GM18507 (cell line): ENCODE measurements around the gene EPB41L3.
"Not testable (repeated sequence)": the region's sequence is repeated elsewhere in the genome, so short reads cannot be mapped to it uniquely, and the experiment has no call there.

Experiments
- DNase-seq: peaks from one replicate; pipeline ENCODE4 v3.0.0; 2011; ENCODE audit warnings: low read depth; ENCODE audit not compliant: insufficient read length; ENCODE audit errors: extremely low spot score
- FAIRE-seq: peaks from 2 replicates; lab custom pipeline; 2011; peaks lifted over from hg19 to GRCh38; lab: Jason Lieb, UNC

Gene EPB41L3

DNA sequence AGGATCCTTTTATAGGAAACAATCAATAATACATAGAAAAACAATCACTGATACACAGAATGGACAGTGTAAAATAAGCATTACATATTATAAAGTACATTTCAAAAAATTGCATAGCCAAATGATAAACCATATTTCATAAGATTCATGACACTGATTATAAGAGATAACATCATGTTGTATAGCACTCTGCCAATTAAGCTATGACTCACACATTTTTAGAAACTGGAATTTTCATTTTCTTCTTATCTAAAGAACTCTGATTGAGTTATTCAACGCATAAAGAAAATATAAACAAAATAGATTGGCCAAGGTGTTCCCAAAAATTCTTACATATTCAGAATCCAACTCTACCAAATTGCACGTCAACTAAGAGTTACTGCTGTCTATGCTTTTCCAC, 5.9 kb downstream of the EPB41L3 start:
- FAIRE-seq: no peak
- DNase-seq: no peak

DNA sequence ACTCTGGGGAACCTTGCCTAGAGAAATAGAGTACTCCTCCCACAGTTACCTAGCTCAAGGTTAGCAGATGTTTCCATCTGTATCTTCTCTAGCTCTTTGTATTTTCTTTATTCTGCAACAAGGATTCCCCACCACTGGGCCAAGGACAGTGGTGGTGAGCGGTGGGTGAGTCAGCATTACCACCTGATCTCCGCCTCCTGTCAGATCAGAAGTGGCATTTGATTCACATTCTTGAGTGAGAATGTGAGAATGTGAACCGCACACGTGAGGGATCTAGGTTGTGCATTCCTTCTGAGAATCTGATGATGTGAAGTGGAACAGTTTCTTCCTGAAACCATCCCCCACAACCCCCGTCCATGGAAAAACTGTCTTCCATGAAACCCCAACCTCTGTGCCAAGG, 9.0 kb downstream of the EPB41L3 start:
- no peak for FAIRE-seq
- no peak for DNase-seq

DNA sequence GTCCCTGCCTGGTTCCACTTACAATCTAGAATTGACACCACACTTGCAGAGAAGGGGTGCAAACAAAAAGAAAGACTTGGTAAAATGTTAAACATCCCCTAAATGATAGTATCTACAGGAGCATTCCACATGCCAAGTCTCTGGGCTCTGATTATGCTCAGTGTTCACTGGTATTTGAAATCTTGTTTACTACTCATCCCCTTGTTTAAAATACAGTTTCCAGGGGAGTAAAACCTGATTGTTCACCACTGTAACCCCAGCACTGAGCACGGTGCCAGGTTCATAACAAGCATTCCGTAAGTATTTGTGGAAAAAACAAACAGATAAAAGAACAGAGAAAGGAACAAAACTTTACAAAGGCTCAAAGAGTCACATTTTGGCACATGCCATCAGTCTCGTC, 11.7 kb downstream of the EPB41L3 start:
- DNase-seq: no peak
- no peak for FAIRE-seq

DNA sequence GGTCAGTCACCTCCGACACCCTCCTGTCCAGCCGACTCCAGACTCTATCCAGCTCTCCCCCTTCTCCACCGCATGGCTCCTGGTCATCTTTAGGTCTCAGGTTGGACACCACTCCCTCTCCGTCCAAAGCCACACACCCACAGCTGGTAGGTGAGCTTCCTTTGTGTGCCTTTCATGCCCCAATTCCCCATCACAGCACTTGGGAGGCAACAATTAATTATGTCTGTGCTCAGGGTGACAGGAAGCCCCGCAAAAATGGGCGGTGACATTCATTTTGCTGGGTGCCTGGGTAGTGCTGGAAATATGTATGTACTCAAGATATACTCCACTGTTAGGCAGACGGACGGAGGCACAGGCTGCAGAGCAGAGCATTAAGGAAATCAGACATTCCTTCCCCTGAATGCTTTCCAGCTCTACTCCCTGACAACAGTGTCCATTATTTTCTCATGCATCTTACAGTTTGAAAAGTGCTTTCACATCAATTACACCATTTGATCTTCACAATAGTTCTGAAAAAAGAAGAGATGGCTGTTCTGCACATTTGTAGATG, 13.1 kb downstream of the EPB41L3 start:
- DNase-seq (no peak), FAIRE-seq (no peak)

DNA sequence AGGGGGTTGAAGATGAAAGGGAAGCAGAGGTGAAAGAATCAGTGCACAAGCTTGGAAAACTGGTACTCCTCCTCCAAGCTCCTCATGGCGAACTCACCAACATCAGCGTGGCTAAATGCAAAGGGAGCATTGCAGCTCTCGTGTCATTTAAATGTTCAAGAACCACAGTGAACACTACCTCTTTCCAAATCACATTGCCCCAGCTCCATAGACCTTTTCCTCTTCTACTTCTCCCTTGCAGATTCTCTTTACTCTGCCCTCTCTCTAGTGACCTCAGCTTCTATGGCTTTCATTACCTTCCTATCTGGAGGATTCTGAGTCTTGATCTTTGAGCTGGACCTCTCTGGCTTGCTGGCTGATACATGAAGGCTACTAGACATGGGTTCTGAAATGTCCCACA, 14.3 kb downstream of the EPB41L3 start:
- DNase-seq (no peak), FAIRE-seq (no peak)

DNA sequence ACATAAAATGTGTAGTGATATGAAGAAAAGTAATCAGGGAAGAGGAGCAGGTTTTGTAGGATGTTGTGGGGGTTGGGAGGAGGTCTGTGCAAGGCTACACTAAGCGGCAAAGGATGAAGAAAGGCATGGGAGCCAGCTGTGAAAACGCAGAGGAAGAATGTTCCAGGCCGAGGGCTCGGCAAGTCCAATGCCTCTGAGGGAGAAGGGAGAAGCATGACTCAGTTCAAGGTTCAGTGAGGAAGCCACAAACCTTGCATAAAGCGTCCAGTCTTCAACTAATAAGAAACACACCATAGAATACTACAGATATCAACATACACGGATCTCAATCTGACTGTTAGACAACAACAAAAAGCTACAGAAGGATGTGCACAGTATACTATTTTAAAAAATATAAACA, 16.2 kb downstream of the EPB41L3 start:
- DNase-seq (no peak), FAIRE-seq (no peak)

DNA sequence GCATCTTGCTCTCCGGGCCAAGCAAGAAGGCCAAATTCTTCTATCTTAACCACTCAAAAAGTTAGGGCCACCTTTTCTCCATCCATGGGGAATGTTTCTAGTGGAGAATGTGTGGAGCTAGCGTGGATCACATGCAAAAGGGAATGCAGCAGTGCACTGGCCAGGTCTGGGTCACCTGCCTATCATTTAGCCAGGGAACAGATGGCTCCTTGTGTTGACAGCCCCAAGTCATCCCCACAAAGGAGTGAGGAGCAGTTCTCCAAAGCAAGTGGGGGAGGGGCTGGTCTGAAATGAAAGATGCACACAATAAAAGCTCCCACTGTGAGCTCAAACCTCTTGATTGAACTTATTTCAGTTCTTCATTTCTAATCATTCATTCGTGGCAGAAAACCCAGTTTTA, 19.1 kb downstream of the EPB41L3 start:
- no peak for DNase-seq
- FAIRE-seq: no peak

DNA sequence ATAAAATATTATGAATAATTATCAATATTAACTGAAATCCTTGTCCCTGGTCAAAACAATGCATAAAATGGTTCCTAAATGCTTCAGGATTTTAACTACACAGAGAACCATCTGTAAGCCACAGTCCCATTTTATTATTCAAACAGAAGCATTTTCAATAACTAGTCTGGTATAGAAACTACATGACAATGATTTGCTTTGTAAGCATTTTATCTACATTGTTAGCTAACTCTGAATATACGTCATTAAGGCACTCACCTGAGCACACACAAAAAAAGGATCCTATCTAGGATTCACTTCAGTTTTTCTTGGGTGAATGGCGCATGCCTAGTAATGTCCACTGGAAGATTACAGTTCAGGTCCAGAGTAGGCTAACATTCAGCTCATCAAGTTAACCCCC, 22.8 kb downstream of the EPB41L3 start:
- FAIRE-seq: no peak
- no peak for DNase-seq

DNA sequence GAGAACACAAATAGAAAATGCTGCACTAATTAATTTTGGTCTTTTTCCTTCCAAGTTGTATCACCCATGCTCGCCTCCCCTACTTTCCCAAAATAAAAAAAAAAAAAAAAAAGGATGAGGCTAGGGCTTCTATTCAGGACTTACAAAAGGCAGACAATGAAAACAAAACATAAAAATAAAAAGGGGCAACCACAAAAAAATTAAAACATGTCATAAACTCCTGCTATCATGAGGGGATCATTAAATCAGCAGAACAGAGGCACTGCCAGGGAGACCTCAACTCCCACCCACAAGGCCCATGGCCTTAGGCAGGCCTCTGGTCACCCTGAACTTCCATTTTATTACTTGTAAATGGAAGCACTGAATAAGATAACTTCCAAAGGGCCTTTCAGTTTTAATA, 23.3 kb downstream of the EPB41L3 start:
- FAIRE-seq: no peak
- DNase-seq: no peak

DNA sequence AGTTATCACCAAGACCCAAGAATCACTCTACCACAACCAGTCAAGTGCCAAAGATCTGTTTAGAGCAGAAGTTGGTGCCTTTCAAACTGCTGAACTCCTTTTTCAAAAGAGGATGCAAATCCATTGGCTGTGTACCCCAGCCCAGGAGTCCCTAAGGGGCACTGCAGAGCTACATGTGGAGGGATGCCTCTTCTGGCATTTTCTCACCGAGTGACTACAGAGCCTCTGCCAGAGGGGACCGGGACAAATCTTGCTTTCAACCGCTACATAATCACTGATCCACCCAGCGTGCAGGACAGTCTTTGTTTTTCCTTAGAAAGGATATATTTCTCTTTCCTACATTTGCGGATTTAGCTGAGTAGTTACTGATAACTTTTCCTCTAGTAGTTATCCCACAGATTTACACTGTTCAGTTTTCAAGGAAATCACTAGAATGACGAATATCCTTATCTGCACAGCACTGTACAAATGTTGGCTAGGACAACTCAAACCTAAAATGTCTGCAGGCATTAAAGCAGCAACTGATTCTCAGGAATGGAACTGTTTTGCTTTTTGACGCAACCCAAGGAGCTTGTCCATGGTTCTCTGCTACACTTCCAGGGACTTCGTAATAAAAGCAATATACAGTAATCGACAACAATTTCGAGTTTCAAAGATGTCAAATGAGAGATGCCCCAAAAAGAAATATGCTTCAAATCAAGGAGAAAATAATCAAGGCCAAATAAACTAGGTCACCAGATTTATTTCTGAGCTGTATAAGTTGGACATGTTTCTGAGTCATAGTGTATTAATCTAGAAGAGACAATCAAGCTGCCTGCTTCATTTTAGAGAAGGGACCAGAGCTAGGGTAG, 24.1 kb downstream of the EPB41L3 start:
- FAIRE-seq: no peak
- DNase-seq: no peak

DNA sequence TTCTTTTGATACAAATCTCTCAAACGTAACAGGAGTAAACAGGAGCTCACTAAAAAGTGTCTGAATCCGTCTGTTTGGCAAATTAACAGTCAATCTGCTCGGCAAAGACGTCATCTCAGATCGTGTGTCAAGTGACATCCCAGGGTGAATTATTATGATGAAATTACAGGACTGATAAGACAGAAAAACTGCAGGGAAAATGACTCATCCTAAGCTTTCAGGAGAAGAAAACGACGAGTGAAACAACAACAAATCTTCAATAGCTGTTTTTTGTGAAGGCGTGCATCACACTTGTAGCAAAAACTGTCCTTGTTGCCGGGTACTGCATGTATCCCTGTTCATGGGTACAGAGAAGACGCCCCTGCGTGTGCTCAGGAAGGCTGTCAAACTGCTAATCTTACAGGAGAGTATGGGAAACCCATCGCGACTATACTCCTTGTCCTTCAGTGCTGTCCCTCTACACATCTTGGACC, 24.9 kb downstream of the EPB41L3 start:
- no peak for FAIRE-seq
- no peak for DNase-seq

DNA sequence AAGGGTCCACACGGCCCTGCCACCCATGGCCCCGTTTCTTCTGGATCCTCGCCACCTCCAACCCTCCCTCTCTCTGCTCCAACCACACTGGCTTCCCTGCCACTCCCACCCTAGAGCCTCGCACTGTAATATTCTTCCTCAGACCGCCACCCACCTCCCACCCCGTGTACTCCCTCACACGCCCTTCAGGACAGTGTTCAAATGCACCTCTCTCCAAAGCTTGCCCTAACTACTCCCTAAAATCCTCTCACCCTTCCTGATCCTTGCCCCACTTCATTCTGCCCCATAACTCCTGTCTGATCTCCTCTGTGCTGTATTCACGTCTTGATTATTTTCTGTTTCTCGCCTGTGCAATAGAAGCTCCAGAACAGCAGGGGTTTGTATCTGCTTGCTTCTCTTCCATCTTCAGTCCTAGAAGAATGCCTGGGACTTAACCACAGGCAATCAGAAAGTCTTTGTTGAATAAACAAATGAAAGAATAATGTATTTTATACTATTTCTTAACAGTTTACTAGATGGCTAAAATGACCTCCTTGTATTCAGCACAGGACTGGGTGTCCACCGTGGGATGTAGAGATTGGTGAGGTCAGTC, 25.5 kb downstream of the EPB41L3 start:
- DNase-seq (no peak), FAIRE-seq (no peak)

DNA sequence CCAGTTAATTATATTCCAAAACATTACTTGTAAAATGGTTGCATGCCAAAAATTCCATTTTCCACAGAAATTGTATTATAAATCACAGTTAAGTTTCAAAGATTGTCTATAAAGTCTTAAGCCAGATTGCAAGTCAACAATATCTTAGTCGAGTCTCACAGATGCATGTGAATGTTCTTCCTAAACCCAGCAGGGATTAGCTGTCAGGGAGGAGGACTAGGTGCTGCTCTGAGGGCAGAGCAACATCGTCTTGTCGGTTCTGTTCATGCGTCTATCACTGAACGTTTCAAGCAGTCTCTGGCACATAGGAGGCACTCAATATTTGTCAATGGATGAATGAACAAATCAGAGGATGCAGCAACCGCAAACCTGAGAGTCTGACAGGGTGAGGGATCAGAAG, 27.0 kb downstream of the EPB41L3 start:
- no peak for FAIRE-seq

DNA sequence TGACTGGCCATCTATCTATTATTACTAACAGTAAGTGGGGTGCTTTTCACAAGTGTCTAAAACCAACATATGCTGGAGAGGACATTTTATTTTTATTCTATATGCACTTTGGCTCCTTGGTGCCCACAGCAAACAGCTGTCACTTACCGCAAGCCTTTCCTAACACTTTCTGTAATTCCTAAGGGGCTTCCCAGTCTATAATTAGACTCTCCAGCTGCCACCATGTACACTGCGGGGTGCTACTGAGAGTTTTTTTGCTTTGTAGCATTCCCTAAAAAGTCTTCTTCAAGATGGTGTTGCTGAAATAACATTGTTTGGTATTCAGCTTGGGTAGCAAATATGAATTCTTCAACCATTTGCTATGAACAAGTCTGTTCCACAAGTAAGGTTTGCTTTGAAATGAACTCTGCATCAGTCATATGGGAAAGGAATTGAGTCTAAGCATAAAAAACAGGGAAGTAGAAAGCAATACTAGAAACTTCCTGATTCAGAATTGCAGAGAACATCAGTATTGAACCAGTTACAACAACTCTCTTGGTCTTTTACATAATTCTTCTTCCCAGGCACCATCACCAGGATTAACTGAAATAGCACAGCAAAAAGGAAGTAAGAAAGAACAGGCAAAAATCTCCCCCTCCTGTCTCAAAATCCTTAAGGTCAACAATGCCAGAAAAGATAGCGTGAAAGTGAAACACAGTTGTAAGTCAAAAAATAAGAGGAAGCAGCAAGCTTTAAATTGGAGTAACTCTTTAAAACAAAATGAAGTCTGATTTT, 28.6 kb downstream of the EPB41L3 start:
- DNase-seq (no peak), FAIRE-seq (no peak)

More for the DNA sequence above, 27.0 kb downstream of the EPB41L3 start:
- DNase-seq: no peak

DNA sequence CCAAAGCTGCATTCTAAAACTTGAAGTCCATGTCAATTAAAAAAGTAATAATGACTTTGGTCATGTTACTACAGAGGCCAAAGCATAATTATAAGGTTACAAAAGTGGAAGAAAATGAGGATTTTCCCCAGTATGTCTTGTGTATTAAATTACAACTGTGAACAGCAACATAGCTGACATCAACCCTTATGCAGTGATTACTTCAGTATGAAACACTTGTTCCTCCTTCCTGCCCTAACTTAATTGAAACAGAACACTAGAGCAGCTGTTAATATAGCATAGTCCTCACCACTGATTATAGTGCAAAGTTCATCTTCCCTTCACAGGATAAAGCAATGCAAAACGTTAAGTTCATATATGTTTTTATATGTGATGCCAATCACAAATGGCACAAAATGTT, 29.9 kb downstream of the EPB41L3 start:
- no peak for FAIRE-seq
- no peak for DNase-seq

DNA sequence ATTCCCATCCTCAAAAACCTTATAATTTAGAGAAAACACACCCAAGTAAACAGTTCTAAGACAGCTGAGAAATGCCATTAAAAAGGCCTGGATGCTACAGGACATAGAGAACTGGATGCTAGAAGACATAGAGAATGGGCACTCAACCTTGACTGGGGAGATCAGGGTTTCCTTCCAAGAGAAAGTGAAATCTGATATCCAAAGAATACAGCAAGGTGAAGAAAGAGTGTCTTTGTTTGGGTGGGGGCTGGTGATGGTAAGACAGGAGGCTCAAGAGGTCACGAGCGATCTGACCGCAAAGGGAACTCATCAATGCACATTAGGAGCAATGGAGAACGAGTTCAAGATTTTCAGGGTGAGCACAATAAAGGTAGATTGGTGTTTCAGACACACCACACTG, 31.6 kb downstream of the EPB41L3 start:
- FAIRE-seq: no peak
- DNase-seq: no peak

DNA sequence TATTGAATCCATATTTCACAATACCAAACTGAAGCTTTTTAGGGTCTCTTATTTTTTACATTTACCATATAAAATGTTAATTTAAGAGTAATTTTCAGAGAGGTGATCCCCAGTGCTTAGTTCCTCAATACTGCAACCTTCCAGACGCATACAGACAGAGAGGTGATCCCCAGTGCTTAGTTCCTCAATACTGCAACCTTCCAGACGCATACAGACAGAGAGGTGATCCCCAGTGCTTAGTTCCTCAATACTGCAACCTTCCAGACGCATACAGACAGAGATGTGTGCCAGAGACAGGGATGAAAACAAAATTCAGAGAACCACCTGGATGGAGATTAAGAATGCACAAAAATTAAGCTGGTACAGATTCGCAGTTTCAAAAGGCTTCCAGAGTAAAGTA, 32.3 kb downstream of the EPB41L3 start:
- not testable (repeated sequence) for DNase-seq, FAIRE-seq

DNA sequence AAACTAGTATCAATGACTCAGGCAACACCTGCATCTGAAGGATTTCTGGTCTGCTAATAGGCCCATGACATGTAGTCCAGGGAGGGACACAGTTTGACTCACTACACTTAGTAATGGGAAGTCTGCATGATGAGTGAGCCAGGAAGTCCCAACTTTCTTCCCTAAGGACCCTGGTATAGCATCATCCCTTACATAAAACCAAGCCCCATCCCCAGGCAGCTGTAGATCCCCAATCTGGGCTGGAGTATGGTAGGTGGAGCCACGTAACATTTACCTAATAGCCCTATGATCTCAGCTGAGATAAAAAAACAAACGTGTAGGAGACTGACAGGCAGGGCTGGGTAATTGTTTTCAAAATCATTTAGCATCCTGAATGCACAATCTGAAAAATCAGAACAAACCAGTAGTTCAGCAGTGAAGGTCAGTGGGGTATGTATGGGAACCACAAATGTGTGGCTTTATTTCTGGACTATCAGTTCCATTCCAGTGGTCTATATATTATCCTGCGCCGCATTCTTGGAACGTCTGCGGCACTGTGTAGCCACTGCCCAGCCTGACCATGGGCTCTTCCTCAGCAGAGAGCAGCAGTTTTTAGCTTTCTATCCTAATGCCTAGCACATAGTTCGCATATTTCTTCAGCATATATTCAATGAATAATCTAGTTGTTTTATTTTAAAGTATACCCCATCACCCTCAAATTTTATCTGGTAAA, 33.5 kb downstream of the EPB41L3 start:
- FAIRE-seq (no peak), DNase-seq (no peak)

DNA sequence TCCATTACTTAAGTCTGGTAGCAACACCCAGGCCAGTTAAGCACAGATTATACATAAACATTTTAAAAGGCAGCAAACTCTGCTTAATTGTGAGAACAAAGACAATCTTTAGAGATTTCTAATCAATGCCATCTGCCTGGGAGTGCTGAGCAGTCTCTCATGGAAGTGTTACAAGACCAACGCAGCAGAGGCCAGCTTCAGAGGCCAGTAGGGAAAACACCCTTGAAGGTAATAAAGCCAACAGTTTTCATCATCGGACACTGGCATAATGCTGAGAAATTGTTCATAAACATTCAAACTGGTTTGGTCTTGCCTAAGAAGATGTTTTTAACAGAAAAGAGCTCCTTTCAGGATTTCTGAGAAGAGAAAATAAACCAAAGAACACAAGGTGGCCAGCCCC, 35.0 kb downstream of the EPB41L3 start:
- DNase-seq (no peak), FAIRE-seq (no peak)

DNA sequence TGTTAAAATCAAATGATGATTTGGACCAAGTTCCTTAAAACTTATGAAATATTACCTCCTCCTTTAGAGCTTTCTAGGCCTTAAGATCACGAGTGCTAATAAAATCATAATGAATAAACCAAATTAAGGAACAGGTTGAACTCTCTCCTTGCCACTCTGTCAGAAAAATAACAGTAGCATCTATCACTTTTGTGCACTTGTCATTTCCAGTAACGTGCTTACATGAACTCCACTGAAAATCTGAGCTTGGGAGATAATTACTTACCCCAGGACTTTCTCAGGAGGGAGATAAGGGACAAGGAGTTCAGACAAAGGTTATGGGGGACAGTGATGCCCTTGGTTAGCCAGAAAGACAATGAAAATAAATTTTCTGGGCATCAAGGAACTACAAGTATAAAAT, 36.0 kb downstream of the EPB41L3 start:
- FAIRE-seq (no peak), DNase-seq (no peak)
